Esophagus muscularis mucosa (tissue), 4 donors: ENCODE results near the gene SLC2A13. TPM values are rescaled to one million over a fixed set of nuclear protein-coding genes. Genes with fewer than 3 reads are reported as not detected.
A peak's percentile ranks its signal among the peaks of the same experiment; 100 is the strongest.

ENCODE experiments used
- DNase-seq: peaks from one replicate; pipeline ENCODE4 v3.0.0-alpha.2; 2017; ENCODE audit errors: extremely low spot score
- H3K27ac ChIP-seq, 4 donors: fragments of 200-600 bp; sonication (generic); replicated peaks in 1 of 4; 1 replicate in 3 of 4; 2 replicates in 1 of 4; pipeline ENCODE4 v1.5.1; 2016 to 2019; ENCODE audit warnings: mild to moderate bottlenecking in 1 of 4
- H3K27me3 ChIP-seq, 4 donors: fragments of 200-600 bp; sonication (generic); one replicate each; pipeline versions ENCODE4 v1.5.1 to v1.6.0; 2016 to 2019
- H3K36me3 ChIP-seq, 4 donors: fragments of 200-600 bp; sonication (generic); one replicate each; pipeline ENCODE4 v1.5.1; 2016 to 2019
- H3K4me1 ChIP-seq, 4 donors: fragments of 200-600 bp; sonication (generic); one replicate each; pipeline ENCODE4 v1.5.1; 2016 to 2019
- H3K4me3 ChIP-seq, 4 donors: fragments of 200-600 bp; sonication (generic); 1 replicate in 2 of 4; 2 replicates in 2 of 4; pipeline ENCODE4 v1.5.1; 2016 to 2019; ENCODE audit warnings: mild to moderate bottlenecking in 4 of 4, moderate library complexity in 1 of 4
- H3K9me3 ChIP-seq, 4 donors: fragments of 200-600 bp; sonication (generic); 1 replicate in 3 of 4; 2 replicates in 1 of 4; pipeline ENCODE4 v1.5.1; 2016 to 2019
- EP300 ChIP-seq: sonication (generic); formaldehyde crosslinking; IDR thresholded peaks from one replicate; pipeline ENCODE4 v1.6.1; 2017; ENCODE audit warnings: antibody characterized with exemption
- POLR2A ChIP-seq: fragments of 450-650 bp; IDR thresholded peaks from one replicate; pipeline ENCODE4 v1.6.1; 2017; ENCODE audit warnings: antibody characterized with exemption, moderate library complexity, mild to moderate bottlenecking, low read depth
- POLR2AphosphoS5 ChIP-seq, 2 donors: sonication (generic); formaldehyde crosslinking; IDR thresholded peaks; one replicate each; pipeline ENCODE4 v1.6.1; 2017; ENCODE audit warnings: antibody characterized with exemption in 2 of 2
- WGBS: methylation state at CpG from one replicate; pipeline ENCODE4 v1.1.5; 2018; 5-methylcytosine and 5-hydroxymethylcytosine counted together
- intact Hi-C: fragments of 100-400 bp; cut with DNase I; formaldehyde crosslinking; loops from one replicate; pipeline ENCODE4 v1.15.1; 2023
- total RNA-seq, 4 donors: library from RNA; depleted of rRNA; stranded (reverse); fragments of >200 nt; gene quantifications; one replicate each; pipeline versions ENCODE4 v1.1.0 to v1.2.1, GENCODE V29; 2016
- TF ChIP-seq, protein P1 (sequence below), 3 experiments: fragments of 200-600 bp in 2 of 3; fragments of 450-650 bp in 1 of 3; sonication (generic) in 2 of 3; IDR thresholded peaks; one replicate each; pipeline ENCODE4 v1.5.1; 2017 to 2019; ENCODE audit warnings: antibody characterized with exemption in 3 of 3, mild to moderate bottlenecking in 2 of 3, moderate library complexity in 1 of 3

SLC2A13 gene
- total RNA-seq, 4 donors from 2014 or later = 19.6 to 25.7 (median 21.4) TPM

DNA sequence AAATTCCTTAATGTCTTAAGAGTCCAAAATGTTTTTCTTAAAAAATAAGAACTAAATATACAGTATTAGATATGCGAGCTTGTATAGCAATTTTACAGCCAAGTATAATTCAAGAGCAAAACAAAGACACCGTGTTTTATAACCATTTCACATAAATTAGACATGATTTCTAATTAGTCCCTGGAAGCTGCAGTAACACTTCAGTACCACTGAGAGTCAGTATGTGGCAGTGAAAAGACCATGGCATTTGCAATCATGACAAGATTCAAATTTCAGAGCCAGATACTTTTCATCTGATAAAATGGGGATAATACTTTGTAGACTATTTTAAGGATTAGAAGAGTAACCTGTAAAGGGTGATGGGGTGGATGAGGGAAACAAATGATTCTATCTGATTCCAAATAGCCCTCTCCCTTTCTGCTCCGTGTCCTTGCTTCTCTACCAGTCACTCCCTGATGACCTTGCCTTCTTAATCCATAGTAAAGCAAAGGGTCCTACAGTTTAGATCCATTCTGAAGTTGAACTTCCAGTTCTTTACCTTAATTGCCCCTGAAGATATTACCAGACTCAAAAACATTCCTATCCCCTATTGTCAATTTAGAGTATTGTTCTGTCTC is 340.8 kb downstream of the SLC2A13 start:
- DNase-seq = no peak
- Histone ChIP-seq H3K27me3 (no peaks in the 10 kb centered on the region), H3K27ac (no peak overlapping the region), H3K4me1 (no peaks in the 10 kb centered on the region), H3K4me3 (no peak overlapping the region), H3K36me3 (peaks cover 0 to 19% (median 6%) of the 10 kb centered on the region in 4 donors), H3K9me3 (peaks cover 0 to 6% (median 0%) of the 10 kb centered on the region in 4 donors)
- intact Hi-C loops = loop anchor here (5.0 kb wide), 1 partner anchor 342 kb away; the partner anchor contains the start of gene SLC2A13
- TF ChIP-seq, protein P1, sequence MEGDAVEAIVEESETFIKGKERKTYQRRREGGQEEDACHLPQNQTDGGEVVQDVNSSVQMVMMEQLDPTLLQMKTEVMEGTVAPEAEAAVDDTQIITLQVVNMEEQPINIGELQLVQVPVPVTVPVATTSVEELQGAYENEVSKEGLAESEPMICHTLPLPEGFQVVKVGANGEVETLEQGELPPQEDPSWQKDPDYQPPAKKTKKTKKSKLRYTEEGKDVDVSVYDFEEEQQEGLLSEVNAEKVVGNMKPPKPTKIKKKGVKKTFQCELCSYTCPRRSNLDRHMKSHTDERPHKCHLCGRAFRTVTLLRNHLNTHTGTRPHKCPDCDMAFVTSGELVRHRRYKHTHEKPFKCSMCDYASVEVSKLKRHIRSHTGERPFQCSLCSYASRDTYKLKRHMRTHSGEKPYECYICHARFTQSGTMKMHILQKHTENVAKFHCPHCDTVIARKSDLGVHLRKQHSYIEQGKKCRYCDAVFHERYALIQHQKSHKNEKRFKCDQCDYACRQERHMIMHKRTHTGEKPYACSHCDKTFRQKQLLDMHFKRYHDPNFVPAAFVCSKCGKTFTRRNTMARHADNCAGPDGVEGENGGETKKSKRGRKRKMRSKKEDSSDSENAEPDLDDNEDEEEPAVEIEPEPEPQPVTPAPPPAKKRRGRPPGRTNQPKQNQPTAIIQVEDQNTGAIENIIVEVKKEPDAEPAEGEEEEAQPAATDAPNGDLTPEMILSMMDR (IDR thresholded peaks at IDR 0.05) = peak; percentile 59 to 77 (median 62)
- no peak for TF ChIP-seq EP300
- TF ChIP-seq POLR2AphosphoS5 (IDR thresholded peaks at IDR 0.05) = no peak
- no peak for TF ChIP-seq POLR2A
- 58% methylated on average over 3 of the region's 3 CpGs for WGBS

DNA sequence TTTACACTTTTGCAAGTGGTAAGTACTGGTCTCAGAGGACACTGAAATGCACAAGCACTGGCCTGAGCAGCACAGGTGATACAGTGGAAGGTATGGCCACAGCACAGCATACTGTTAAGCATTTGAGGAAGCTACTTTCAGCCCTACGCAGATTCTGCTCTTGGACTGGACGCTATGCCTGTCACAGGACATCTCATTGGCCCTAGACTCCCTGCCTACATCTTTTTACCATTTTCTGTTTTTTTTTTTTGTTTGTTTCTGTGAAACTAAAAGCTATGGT is 342.1 kb downstream of the SLC2A13 start:
- WGBS = 93% methylated on average over 2 of the region's 2 CpGs
- intact Hi-C loops = loop anchor here (5.0 kb wide), 1 partner anchor 343 kb away; the partner anchor contains the start of gene SLC2A13
- no peak overlapping the region for H3K4me3 ChIP-seq
- peaks cover 0 to 20% (median 6%) of the 10 kb centered on the region in 4 donors for H3K36me3 ChIP-seq
- DNase-seq = no peak
- peaks cover 0 to 6% (median 0%) of the 10 kb centered on the region in 4 donors for H3K9me3 ChIP-seq
- no peak overlapping the region for H3K27ac ChIP-seq
- no peaks in the 10 kb centered on the region for H3K27me3 ChIP-seq
- TF ChIP-seq, protein P1 (IDR thresholded peaks at IDR 0.05) = no peak
- TF ChIP-seq POLR2A = no peak
- H3K4me1 ChIP-seq = no peaks in the 10 kb centered on the region

DNA sequence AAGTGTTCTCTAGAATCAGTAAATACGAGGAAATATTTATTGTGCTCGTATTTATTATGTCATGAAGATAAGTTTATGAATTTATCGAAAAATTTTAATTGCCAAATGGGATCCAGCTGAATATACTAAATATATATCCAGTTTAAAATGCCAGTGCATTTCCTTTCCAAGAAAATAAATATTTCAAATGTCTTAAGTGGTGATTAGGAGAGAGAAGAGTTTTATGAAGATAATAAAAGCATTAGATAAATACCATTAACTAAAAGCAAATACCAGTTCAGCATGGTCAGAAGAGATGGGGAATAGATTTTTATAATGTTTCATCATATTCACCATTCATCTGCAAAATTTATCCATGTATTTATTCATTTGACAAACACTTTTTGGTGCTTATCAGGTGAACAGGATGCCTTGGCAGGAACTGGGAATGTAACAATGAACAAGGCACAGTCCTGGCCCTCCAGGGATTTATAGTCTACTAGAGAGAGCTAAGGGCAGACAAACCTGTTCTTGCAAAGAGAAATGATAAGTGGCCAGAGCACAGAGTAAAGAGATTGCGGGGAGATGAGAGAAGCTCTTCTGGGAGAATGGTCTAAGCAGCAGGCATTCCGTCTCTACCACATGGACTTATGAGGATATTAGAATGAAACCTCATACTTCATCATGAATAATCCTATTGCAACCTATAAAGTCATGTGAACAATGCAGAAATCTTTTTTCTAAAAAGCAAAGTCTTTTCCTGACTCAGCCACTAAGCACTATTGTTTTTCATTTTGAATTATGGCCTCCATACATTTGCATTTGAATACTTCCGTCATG is 342.6 kb downstream of the SLC2A13 start:
- intact Hi-C loops = loop anchor here (5.0 kb wide), 1 partner anchor 344 kb away; the partner anchor contains the start of gene SLC2A13
- H3K27ac ChIP-seq = no peak overlapping the region

DNA sequence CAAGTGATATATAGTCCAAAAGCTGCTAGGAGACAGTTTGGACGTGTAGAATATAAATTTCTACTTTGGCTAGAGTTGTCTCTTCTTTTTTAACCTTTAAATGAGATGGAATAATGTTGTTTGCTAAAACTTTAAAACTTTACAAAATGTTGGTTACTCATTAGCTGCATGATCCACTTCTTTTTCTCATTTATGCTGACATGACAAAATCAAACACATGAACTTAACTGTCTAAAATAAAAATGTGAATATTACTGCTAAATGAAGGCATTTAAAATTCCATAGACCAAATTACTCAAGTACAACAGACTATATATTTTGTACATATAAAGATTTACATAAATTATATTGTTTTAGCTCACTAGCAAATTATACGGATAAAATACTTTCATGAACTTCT is 350.4 kb downstream of the SLC2A13 start:
- Histone ChIP-seq H3K27me3 (no peaks in the 10 kb centered on the region), H3K4me3 (no peak overlapping the region), H3K36me3 (peaks cover 0 to 6% (median 3%) of the 10 kb centered on the region in 4 donors), H3K27ac (no peak overlapping the region), H3K4me1 (no peaks in the 10 kb centered on the region), H3K9me3 (no peaks in the 10 kb centered on the region)
- 84% methylated on average over 2 of the region's 2 CpGs for WGBS
- TF ChIP-seq, protein P1 (IDR thresholded peaks at IDR 0.05) = no peak
- TF ChIP-seq EP300 (no peak), POLR2AphosphoS5 (IDR thresholded peaks at IDR 0.05) (no peak), POLR2A (no peak)
- intact Hi-C loops = no loop called here
- DNase-seq = no peak

More for the DNA sequence above, 342.6 kb downstream of the SLC2A13 start:
- Histone ChIP-seq H3K4me1 (no peaks in the 10 kb centered on the region), H3K27me3 (no peaks in the 10 kb centered on the region), H3K36me3 (peaks cover 0 to 20% (median 6%) of the 10 kb centered on the region in 4 donors), H3K4me3 (no peak overlapping the region), H3K9me3 (peaks cover 0 to 6% (median 0%) of the 10 kb centered on the region in 4 donors)
- no peak for DNase-seq
- WGBS = 90% methylated on average over 6 of the region's 6 CpGs
- no peak for TF ChIP-seq POLR2A
- TF ChIP-seq, protein P1 (IDR thresholded peaks at IDR 0.05) = no peak
- no peak for TF ChIP-seq POLR2AphosphoS5 (IDR thresholded peaks at IDR 0.05)
- no peak for TF ChIP-seq EP300
